H1 (cell line): Measurements from ENCODE around the gene BPIFB6. TPM values are rescaled to one million over a fixed set of nuclear protein-coding genes. Genes with fewer than 3 reads are reported as not detected.

Experiments used
- CTCF ChIA-PET: fragments of 300-600 bp; sonication (Branson Sonifier 250); formaldehyde crosslinking; loops from one replicate; lab custom pipeline; 2021; ENCODE audit not compliant: partially characterized antibody; lab: Charles Lee
- POLR2A ChIA-PET: fragments of 300-600 bp; sonication (Branson Sonifier 250); formaldehyde crosslinking; loops from one replicate; lab custom pipeline; 2021; ENCODE audit warnings: inconsistent platforms; ENCODE audit not compliant: partially characterized antibody; lab: Charles Lee
- DNase-seq, 2 experiments: peaks; one replicate each; pipeline versions ENCODE4 v3.0.0 to v3.0.0-alpha.2; 2010 to 2022; ENCODE audit warnings: low spot score in 2 of 2, low read depth in 1 of 2, mixed read lengths in 1 of 2
- FAIRE-seq: peaks from 2 replicates; lab custom pipeline; 2011; peaks lifted over from hg19 to GRCh38; lab: Jason Lieb, UNC
- H2AFZ ChIP-seq: 2 replicates; pipeline ENCODE4 v1.8.1; 2012; ENCODE audit warnings: low read length, inconsistent platforms
- H2AK5ac ChIP-seq: 2 replicates; pipeline ENCODE4 v1.6.1; 2013; ENCODE audit warnings: low read depth, low read length
- H2BK120ac ChIP-seq: replicated peaks from 2 replicates; pipeline ENCODE3; 2013; ENCODE audit warnings: low read depth, low read length, inconsistent platforms
- H2BK12ac ChIP-seq: 2 replicates; pipeline ENCODE4 v1.6.1; 2013; ENCODE audit warnings: low read depth, low read length
- H2BK15ac ChIP-seq: 2 replicates; pipeline ENCODE4 v1.6.1; 2013; ENCODE audit warnings: low read length
- H2BK20ac ChIP-seq: 2 replicates; pipeline ENCODE4 v1.6.1; 2013; ENCODE audit warnings: low read length
- H2BK5ac ChIP-seq: 2 replicates; pipeline ENCODE4 v1.6.1; 2013; ENCODE audit warnings: low read depth, low read length
- H3K14ac ChIP-seq: 2 replicates; pipeline ENCODE4 v1.6.1; 2013; ENCODE audit warnings: inconsistent platforms; ENCODE audit not compliant: insufficient read length
- H3K18ac ChIP-seq: 2 replicates; pipeline ENCODE4 v1.6.1; 2013; ENCODE audit warnings: low read length; ENCODE audit errors: extremely low read depth
- H3K23ac ChIP-seq: 2 replicates; pipeline ENCODE4 v1.6.1; 2013; ENCODE audit warnings: inconsistent platforms; ENCODE audit not compliant: insufficient read length
- H3K23me2 ChIP-seq: 2 replicates; pipeline ENCODE4 v1.6.1; 2013; ENCODE audit warnings: low read depth, low read length
- H3K27ac ChIP-seq: 2 replicates; pipeline ENCODE4 v1.6.1; 2011; ENCODE audit warnings: low read depth, low read length, inconsistent platforms
- H3K27me3 ChIP-seq, 4 experiments: replicated peaks in 1 of 4; 1 replicate in 1 of 4; 2 replicates in 3 of 4; pipeline versions ENCODE4 v1.6.1 to v1.8.1; 2011 to 2013; ENCODE audit warnings: low read length in 3 of 4, mild to moderate bottlenecking in 3 of 4, inconsistent platforms in 2 of 4, mixed read lengths in 2 of 4, moderate library complexity in 1 of 4; ENCODE audit not compliant: control insufficient read depth in 3 of 4, insufficient read depth in 3 of 4; ENCODE audit errors: extremely low read depth in 1 of 4
- H3K36me3 ChIP-seq, 4 experiments: 2 replicates each; pipeline versions ENCODE4 v1.6.1 to v1.8.1; 2011 to 2013; ENCODE audit warnings: mild to moderate bottlenecking in 4 of 4, low read length in 3 of 4, moderate library complexity in 2 of 4, control low read depth in 1 of 4, inconsistent platforms in 1 of 4; ENCODE audit not compliant: insufficient read depth in 4 of 4, control insufficient read depth in 2 of 4
- H3K4ac ChIP-seq: replicated peaks from 2 replicates; pipeline ENCODE3; 2013; ENCODE audit warnings: low read length, low read depth, mixed read lengths, inconsistent platforms; ENCODE audit not compliant: insufficient read length
- H3K4me1 ChIP-seq, 4 experiments: replicated peaks in 1 of 4; 1 replicate in 1 of 4; 2 replicates in 3 of 4; pipeline versions ENCODE4 v1.6.1 to v1.8.1; 2011 to 2013; ENCODE audit warnings: low read length in 3 of 4, inconsistent platforms in 2 of 4, mixed read lengths in 1 of 4; ENCODE audit not compliant: insufficient read depth in 4 of 4, control insufficient read depth in 3 of 4
- H3K4me2 ChIP-seq, 2 experiments: 2 replicates each; pipeline versions ENCODE4 v1.6.1 to v1.8.1; 2011 to 2013; ENCODE audit warnings: low read depth in 2 of 2, low read length in 2 of 2, control low read depth in 1 of 2, inconsistent platforms in 1 of 2, mild to moderate bottlenecking in 1 of 2; ENCODE audit not compliant: insufficient read depth in 1 of 2
- H3K4me3 ChIP-seq, 4 experiments: fragments of 200-600, 300-600 bp in 1 of 4; sonication (generic), shearing (Covaris generic), sonication (Bioruptor Twin) in 1 of 4; 2 replicates each; pipeline versions ENCODE4 v1.5.1 to v1.8.1; 2011 to 2016; ENCODE audit warnings: low read length in 4 of 4, low read depth in 3 of 4, control low read depth in 2 of 4, inconsistent platforms in 2 of 4, mild to moderate bottlenecking in 2 of 4, mixed read lengths in 1 of 4, moderate library complexity in 1 of 4; ENCODE audit not compliant: insufficient read depth in 2 of 4; ENCODE audit errors: extremely low read depth in 1 of 4
- H3K56ac ChIP-seq: replicated peaks from 2 replicates; pipeline ENCODE3; 2013; ENCODE audit warnings: low read depth, mild to moderate bottlenecking, mixed read lengths, low read length, inconsistent platforms; ENCODE audit not compliant: insufficient read length
- H3K79me1 ChIP-seq: 2 replicates; pipeline ENCODE4 v1.6.1; 2013; ENCODE audit warnings: low read depth, low read length, control low read depth
- H3K79me2 ChIP-seq, 2 experiments: 2 replicates each; pipeline versions ENCODE4 v1.6.1 to v1.8.1; 2012 to 2013; ENCODE audit warnings: low read length in 2 of 2, mild to moderate bottlenecking in 2 of 2, inconsistent platforms in 1 of 2; ENCODE audit not compliant: insufficient read depth in 2 of 2, control insufficient read depth in 1 of 2
- H3K9ac ChIP-seq, 4 experiments: replicated peaks in 1 of 4; 1 replicate in 1 of 4; 2 replicates in 3 of 4; pipeline versions ENCODE4 v1.6.1 to v1.8.1; 2011 to 2013; ENCODE audit warnings: low read depth in 3 of 4, low read length in 3 of 4, control low read depth in 2 of 4, mild to moderate bottlenecking in 2 of 4, moderate library complexity in 2 of 4, inconsistent platforms in 1 of 4; ENCODE audit errors: extremely low read depth in 1 of 4
- H3K9me3 ChIP-seq, 2 experiments: 2 replicates each; pipeline versions ENCODE4 v1.6.1 to v1.8.1; 2012 to 2013; ENCODE audit warnings: mild to moderate bottlenecking in 2 of 2, moderate library complexity in 2 of 2, control low read depth in 1 of 2, inconsistent platforms in 1 of 2, low read depth in 1 of 2, low read length in 1 of 2, mixed read lengths in 1 of 2; ENCODE audit not compliant: insufficient read depth in 2 of 2
- H4K20me1 ChIP-seq, 2 experiments: replicated peaks in 1 of 2; 2 replicates each; pipeline versions ENCODE3 to v1.8.1; 2011 to 2013; ENCODE audit warnings: inconsistent platforms in 2 of 2, low read length in 2 of 2, mild to moderate bottlenecking in 1 of 2; ENCODE audit not compliant: insufficient read depth in 2 of 2, control insufficient read depth in 1 of 2
- H4K5ac ChIP-seq: 2 replicates; pipeline ENCODE4 v1.6.1; 2013; ENCODE audit warnings: low read length, low read depth, mixed read lengths, inconsistent platforms; ENCODE audit not compliant: insufficient read length
- H4K8ac ChIP-seq: 2 replicates; pipeline ENCODE4 v1.8.0; 2013; ENCODE audit warnings: mild to moderate bottlenecking, moderate library complexity, low read length, inconsistent platforms; ENCODE audit not compliant: insufficient read depth; ENCODE audit errors: extremely low read depth
- H4K91ac ChIP-seq: replicated peaks from 2 replicates; pipeline ENCODE3; 2013; ENCODE audit warnings: low read length, mixed read lengths, inconsistent platforms; ENCODE audit not compliant: insufficient read length
- ATF3 ChIP-seq: IDR thresholded peaks from 2 replicates; pipeline ENCODE4 v1.6.1; 2011; ENCODE audit warnings: low read depth, mild to moderate bottlenecking, low read length; ENCODE audit not compliant: insufficient read depth
- BACH1 ChIP-seq: IDR thresholded peaks from 2 replicates; pipeline ENCODE4 v1.6.1; 2012; ENCODE audit warnings: low read length, improper control_type of control experiment
- BCL11A ChIP-seq, 2 experiments: IDR thresholded peaks; one replicate each; pipeline ENCODE4 v1.6.1; 2011; ENCODE audit warnings: low read depth in 2 of 2, low read length in 2 of 2, mild to moderate bottlenecking in 2 of 2
- MAFK ChIP-seq: IDR thresholded peaks from 2 replicates; pipeline ENCODE4 v1.6.1; 2012; ENCODE audit warnings: low read depth, mild to moderate bottlenecking, improper control_type of control experiment, low read length
- RAD21 ChIP-seq, 2 experiments: IDR thresholded peaks in 1 of 2; conservative IDR thresholded peaks in 1 of 2; 2 replicates each; pipeline ENCODE4 v1.6.1; 2011; ENCODE audit warnings: low read depth in 2 of 2, low read length in 2 of 2, improper control_type of control experiment in 1 of 2, inconsistent platforms in 1 of 2, mild to moderate bottlenecking in 1 of 2, moderate library complexity in 1 of 2
- WGBS, 2 experiments: shearing (Covaris generic) in 1 of 2; methylation state at CpG; one replicate each; pipeline versions ENCODE4 v1.1.6 to v1.1.7; 2013 to 2015; ENCODE audit warnings: low lambda C conversion rate in 2 of 2, mixed read lengths in 2 of 2, inconsistent platforms in 1 of 2, low coverage in 1 of 2, missing lambda C conversion rate in 1 of 2; ENCODE audit not compliant: insufficient replicate concordance in 2 of 2, insufficient coverage in 1 of 2, insufficient read length in 1 of 2; ENCODE audit errors: extremely low coverage in 1 of 2, missing lambda C conversion rate in 1 of 2; 5-methylcytosine and 5-hydroxymethylcytosine counted together
- polyA plus RNA-seq, 7 experiments: library from polyadenylated mRNA; depleted of rRNA in 3 of 7; stranded (reverse) in 5 of 7; unstranded in 2 of 7; fragments of >200 nt in 5 of 7; fragments of 200-250 nt in 2 of 7; gene quantifications; 1 replicate in 5 of 7; 2 replicates in 1 of 7; 4 replicates in 1 of 7; pipeline versions ENCODE4 v1.2.1 to v1.2.3, GENCODE V29; 2011 to 2013; ENCODE audit warnings: missing spikeins in 2 of 7, mixed read lengths in 2 of 7
- total RNA-seq: library from RNA; stranded (reverse); fragmentation: NEBNext Ultra II Directional; extraction: Animal tissue kit (Norgen Biotek cat#: 25700); gene quantifications from 2 replicates; pipeline ENCODE4 v1.2.1, GENCODE V29; 2021

Gene BPIFB6
- total and polyA plus RNA-seq, 2 of the 8 experiments (the other 6 are each of a cell fraction or from before 2014, with no cell fraction given): not detected

- no peak overlapping the region for H3K9ac ChIP-seq
- H3K27ac ChIP-seq: no peak overlapping the region
- no peaks in the 10 kb centered on the region for H3K23me2 ChIP-seq
- 84% methylated on average over 14 of the region's 14 CpGs; no CpG with 5 or more reads in 1 of the 2 experiments for WGBS, 2 experiments
- no peak overlapping the region for H3K23ac ChIP-seq
- H2AFZ ChIP-seq: no peak overlapping the region
- no peak overlapping the region for H3K14ac ChIP-seq
- H3K9me3 ChIP-seq: no peaks in the 10 kb centered on the region
- H3K4me2 ChIP-seq: no peak overlapping the region
- FAIRE-seq (no peak), DNase-seq (no peak)
- no peak overlapping the region for H3K18ac ChIP-seq
- H2BK12ac ChIP-seq: no peak overlapping the region
- H2BK5ac ChIP-seq: no peak overlapping the region
- H3K56ac ChIP-seq: no peak overlapping the region
- H3K4me3 ChIP-seq: no peak overlapping the region
- peaks cover 0 to 11% (median 0%) of the 10 kb centered on the region in 4 experiments; a peak in 1 of 7 replicates for H3K4me1 ChIP-seq
- H4K8ac ChIP-seq: no peak overlapping the region
- no peaks in the 10 kb centered on the region for H3K79me2 ChIP-seq
- no peaks in the 10 kb centered on the region for H3K27me3 ChIP-seq
- no peak overlapping the region for H4K5ac ChIP-seq
- no peak overlapping the region for H3K4ac ChIP-seq
- no peaks in the 10 kb centered on the region for H3K36me3 ChIP-seq
- CTCF ChIA-PET: interaction anchor here (1.4 to 11.8 kb wide), 5 partner anchors 12 to 72 kb away, joined by 3 to 86 read pairs (median 3); partner anchors contain the start of genes BPIFB2 and SUN5
- TF ChIP-seq BCL11A (IDR thresholded peaks at IDR 0.05; ENCODE audit: low read depth in 2 of 2, low read length in 2 of 2) (no peak), RAD21 (IDR thresholded peaks at IDR 0.05 in 1 of 2, conservative IDR thresholded peaks at IDR 0.05 in 1 of 2; ENCODE audit: low read depth in 2 of 2, low read length in 2 of 2) (no peak), BACH1 (no peak), MAFK (no peak), ATF3 (no peak)
- H2AK5ac ChIP-seq: no peak overlapping the region
- H4K20me1 ChIP-seq: peaks cover 0 to 2% of the 10 kb centered on the region in 2 experiments
- no peaks in the 10 kb centered on the region for H3K79me1 ChIP-seq
- POLR2A ChIA-PET: interaction anchor here (1.0 to 1.3 kb wide), 3 partner anchors 11 to 98 kb away, joined by 3 to 5 read pairs (median 4); no protein-coding TSS in a partner anchor
- no peak overlapping the region for H2BK15ac ChIP-seq
- H2BK20ac ChIP-seq: no peak overlapping the region
- no peak overlapping the region for H2BK120ac ChIP-seq
- no peak overlapping the region for H4K91ac ChIP-seq
These were observed 13.1 kb upstream of the BPIFB6 start for GRCh38 chr20:33018169-33018931.
